Hepatocyte (in vitro differentiated cells): ENCODE measurements around the gene POC1B. TPM values are rescaled to one million over a fixed set of nuclear protein-coding genes. Genes with fewer than 3 reads are reported as not detected.

ENCODE experiments used
- DNase-seq: peaks from one replicate; pipeline ENCODE4 v3.0.0-alpha.2; 2016; ENCODE audit warnings: low spot score
- H2AFZ ChIP-seq: fragments of 200-600 bp; sonication (generic); 2 replicates; pipeline ENCODE4 v1.6.0; 2016; ENCODE audit warnings: antibody characterized with exemption, mild to moderate bottlenecking
- H3K27ac ChIP-seq: fragments of 200-600 bp; sonication (generic); 2 replicates; pipeline ENCODE4 v1.5.1; 2016; ENCODE audit warnings: mild to moderate bottlenecking
- H3K27me3 ChIP-seq: fragments of 200-600 bp; sonication (generic); 2 replicates; pipeline ENCODE4 v1.6.1; 2016
- H3K36me3 ChIP-seq: fragments of 200-600 bp; sonication (generic); replicated peaks from 2 replicates; pipeline ENCODE4 v1.5.1; 2016; ENCODE audit warnings: low read depth; ENCODE audit not compliant: insufficient read depth
- H3K4me1 ChIP-seq: fragments of 200-600 bp; sonication (generic); 2 replicates; pipeline ENCODE4 v1.5.1; 2016; ENCODE audit warnings: mild to moderate bottlenecking, moderate library complexity; ENCODE audit not compliant: insufficient read depth
- H3K4me2 ChIP-seq: fragments of 200-600 bp; sonication (generic); 2 replicates; pipeline ENCODE4 v1.6.0; 2016
- H3K4me3 ChIP-seq: fragments of 200-600 bp; sonication (generic); 2 replicates; pipeline ENCODE4 v1.5.1; 2016; ENCODE audit warnings: mild to moderate bottlenecking
- H3K79me2 ChIP-seq: fragments of 200-600 bp; sonication (generic); 2 replicates; pipeline ENCODE4 v1.6.0; 2017; ENCODE audit warnings: mild to moderate bottlenecking
- H3K9me2 ChIP-seq: fragments of 200-600 bp; sonication (generic); replicated peaks from 2 replicates; pipeline ENCODE4 v1.6.0; 2017; ENCODE audit warnings: mild to moderate bottlenecking; ENCODE audit not compliant: insufficient read depth
- H3K9me3 ChIP-seq: fragments of 200-600 bp; sonication (generic); 2 replicates; pipeline ENCODE4 v1.5.1; 2016; ENCODE audit warnings: low read depth, mild to moderate bottlenecking
- H4K20me1 ChIP-seq: fragments of 200-600 bp; sonication (generic); 2 replicates; pipeline ENCODE4 v1.6.0; 2016; ENCODE audit warnings: mild to moderate bottlenecking; ENCODE audit not compliant: insufficient read depth, poor library complexity, severe bottlenecking
- CTCF ChIP-seq: fragments of 200-600 bp; sonication (generic); IDR thresholded peaks from 2 replicates; pipeline ENCODE4 v1.5.1; 2016; ENCODE audit warnings: antibody characterized with exemption, mild to moderate bottlenecking; ENCODE audit not compliant: poor library complexity
- EZH2 ChIP-seq: fragments of 200-600 bp; sonication (generic); IDR thresholded peaks from 2 replicates; pipeline ENCODE4 v1.6.1; 2016; ENCODE audit warnings: antibody characterized with exemption, mild to moderate bottlenecking, borderline replicate concordance
- EZH2phosphoT487 ChIP-seq: fragments of 200-600 bp; sonication (generic); IDR thresholded peaks from one replicate; pipeline ENCODE4 v1.6.1; 2018; ENCODE audit warnings: antibody characterized with exemption, mild to moderate bottlenecking, low read depth, moderate library complexity; ENCODE audit not compliant: unreplicated experiment, severe bottlenecking
- WGBS: methylation state at CpG from one replicate; pipeline ENCODE4 v1.1.6; 2016; ENCODE audit warnings: low lambda C conversion rate; ENCODE audit errors: missing lambda C conversion rate; 5-methylcytosine and 5-hydroxymethylcytosine counted together
- polyA plus RNA-seq: library from polyadenylated mRNA; unstranded; fragments of >200 nt; fragmentation: Nextera tagmentation; extraction: Ambion mirVana; gene quantifications from 2 replicates; pipeline ENCODE4 v1.2.1, GENCODE V29; 2016
- total RNA-seq: library from RNA; depleted of rRNA; stranded (reverse); fragments of >200 nt; gene quantifications from 2 replicates; pipeline ENCODE4 v1.2.3, GENCODE V29; 2014

The POC1B gene
- total and polyA plus RNA-seq, 2 experiments from 2014 or later, result 11.6 to 18.9 TPM

GRCh38 chr12:89514751-89515150 is 11.1 kb downstream of the POC1B start:
- WGBS, result 100% methylated on average over 1 of the region's 1 CpG
- Histone ChIP-seq H3K79me2 (peaks cover 13% of the 10 kb centered on the region), H3K9me2 (no peaks in the 10 kb centered on the region), H3K27ac (no peak overlapping the region), H4K20me1 (no peaks in the 10 kb centered on the region), H3K4me2 (no peak overlapping the region), H3K27me3 (no peaks in the 10 kb centered on the region), H2AFZ (no peak overlapping the region), H3K4me3 (no peak overlapping the region), H3K9me3 (no peaks in the 10 kb centered on the region), H3K36me3 (no peaks in the 10 kb centered on the region), H3K4me1 (no peaks in the 10 kb centered on the region)
- TF ChIP-seq EZH2phosphoT487 (no peak), CTCF (no peak), EZH2 (no peak)
- DNase-seq, result no peak

GRCh38 chr12:89513544-89513943 is 12.3 kb downstream of the POC1B start:
- no peak overlapping the region for H3K4me2 ChIP-seq

GRCh38 chr12:89507015-89507824 is 18.6 kb downstream of the POC1B start:
- DNase-seq, result no peak
- no peaks in the 10 kb centered on the region for H3K27me3 ChIP-seq
- H3K79me2 ChIP-seq, result no peaks in the 10 kb centered on the region
- peak overlapping the region; percentile 73 for H3K27ac ChIP-seq
- 73% methylated on average over 9 of the region's 9 CpGs for WGBS
- no peaks in the 10 kb centered on the region for H3K9me3 ChIP-seq
- H4K20me1 ChIP-seq, result no peaks in the 10 kb centered on the region
- no peak overlapping the region for H3K4me2 ChIP-seq
- H3K4me1 ChIP-seq, result peaks cover 11% of the 10 kb centered on the region
- H3K4me3 ChIP-seq, result no peak overlapping the region
- no peaks in the 10 kb centered on the region for H3K9me2 ChIP-seq
- no peak overlapping the region for H2AFZ ChIP-seq
- TF ChIP-seq EZH2phosphoT487, result no peak
- no peak for TF ChIP-seq CTCF
- no peak for TF ChIP-seq EZH2
- no peaks in the 10 kb centered on the region for H3K36me3 ChIP-seq

More at GRCh38 chr12:89513544-89513943, 12.3 kb downstream of the POC1B start:
- H4K20me1 ChIP-seq, result no peaks in the 10 kb centered on the region
- no peaks in the 10 kb centered on the region for H3K9me2 ChIP-seq
- H3K27ac ChIP-seq, result no peak overlapping the region
- no peaks in the 10 kb centered on the region for H3K27me3 ChIP-seq
- no peak for TF ChIP-seq CTCF
- no peak for TF ChIP-seq EZH2phosphoT487
- TF ChIP-seq EZH2, result no peak
- H2AFZ ChIP-seq, result no peak overlapping the region
- H3K4me3 ChIP-seq, result no peak overlapping the region
- no peaks in the 10 kb centered on the region for H3K4me1 ChIP-seq
- no peak for DNase-seq
- H3K79me2 ChIP-seq, result peaks cover 1% of the 10 kb centered on the region
- 88% methylated on average over 4 of the region's 4 CpGs for WGBS
- no peaks in the 10 kb centered on the region for H3K36me3 ChIP-seq
- H3K9me3 ChIP-seq, result no peaks in the 10 kb centered on the region
